ENCODE measurements around the gene ELSPBP1. TPM values are rescaled to one million over a fixed set of nuclear protein-coding genes. Genes with fewer than 3 reads are reported as not detected.
A peak's percentile ranks its signal among the peaks of the same experiment; 100 is the strongest.

Gene ELSPBP1
- total RNA-seq, 1 experiment from 2014 or later: not detected

GRCh38 chr19:48036765-48037164, 42.3 kb downstream of the ELSPBP1 start:
- peaks cover 5% of the 10 kb centered on the region; the same call in 1 of the 2 replicates for H3K27me3 ChIP-seq (ENCODE audit: insufficient read depth, low read length)
- DNase-seq (ENCODE audit: low read depth, low spot score): no peak
- ChIA-PET RAD21 (ENCODE audit: low non-redundant PET in 1 of 2, low total read pairs in 2 of 2, uncharacterized antibody in 2 of 2, unreplicated experiment in 2 of 2) (no interaction called here), CTCF (no interaction called here), POLR2A (no interaction called here)
- H2AFZ ChIP-seq (ENCODE audit: low read depth, low read length, poor library complexity, severe bottlenecking): no peak overlapping the region
- H4K20me1 ChIP-seq (ENCODE audit: insufficient read depth): no peaks in the 10 kb centered on the region
- H3K4me2 ChIP-seq (ENCODE audit: low read length): no peak overlapping the region
- BruUV-seq (replicated peaks): no TSS peak
- no peak overlapping the region for H3K4me3 ChIP-seq (replicated peaks in 1 of 2; ENCODE audit: low read depth in 1 of 2, low read length in 2 of 2)
- intact Hi-C loops (cut with micrococcal nuclease): no loop called here
- peaks cover 0 to 9% of the 10 kb centered on the region in 2 experiments; a peak in 1 of 4 replicates for H3K9me3 ChIP-seq (ENCODE audit: control insufficient read depth in 1 of 2, insufficient read depth in 1 of 2, low read depth in 1 of 2, low read length in 2 of 2)
- H3K9ac ChIP-seq (ENCODE audit: low read length): no peak overlapping the region
- no peak for ATAC-seq
- no peaks in the 10 kb centered on the region for H3K79me2 ChIP-seq (ENCODE audit: insufficient read depth, low read length)
- no peaks in the 10 kb centered on the region for H3K9me2 ChIP-seq (ENCODE audit: insufficient read depth)
- no peak overlapping the region for H3K27ac ChIP-seq (ENCODE audit: low read depth, low read length)
- no peaks in the 10 kb centered on the region for H3K4me1 ChIP-seq (ENCODE audit: control insufficient read depth in 1 of 2, insufficient read depth in 2 of 2, low read length in 2 of 2)
- TF ChIP-seq POLR2AphosphoS5 (IDR thresholded peaks at IDR 0.05; ENCODE audit: low read depth, low read length) (no peak), ZFX (IDR thresholded peaks at IDR 0.05) (no peak), CBX3 (IDR thresholded peaks at IDR 0.05; ENCODE audit: low read depth) (peak; percentile 58; the same call in 1 of the 2 replicates), CEBPB (IDR thresholded peaks at IDR 0.05; ENCODE audit: low read depth) (no peak), SIN3A (IDR thresholded peaks at IDR 0.05; ENCODE audit: low read depth) (no peak), ATF3 (IDR thresholded peaks at IDR 0.05) (no peak), YY1 (IDR thresholded peaks at IDR 0.05; ENCODE audit: extremely low read depth, insufficient replicate concordance, low read depth, low read length) (no peak), EZH2 (IDR thresholded peaks at IDR 0.05) (no peak)
- H3K36me3 ChIP-seq (ENCODE audit: control insufficient read depth in 1 of 2, insufficient read depth in 2 of 2, low read length in 2 of 2): no peaks in the 10 kb centered on the region

- CTCF ChIA-PET: no interaction called here
- H3K4me3 ChIP-seq (replicated peaks in 1 of 2; ENCODE audit: low read depth in 1 of 2, low read length in 2 of 2): no peak overlapping the region
- DNase-seq (ENCODE audit: low read depth, low spot score): no peak
- H3K9ac ChIP-seq (ENCODE audit: low read length): no peak overlapping the region
- POLR2A ChIA-PET: no interaction called here
- RAD21 ChIA-PET (ENCODE audit: low non-redundant PET in 1 of 2, low total read pairs in 2 of 2, uncharacterized antibody in 2 of 2, unreplicated experiment in 2 of 2): no interaction called here
- H3K79me2 ChIP-seq (ENCODE audit: insufficient read depth, low read length): no peaks in the 10 kb centered on the region
- no peak overlapping the region for H3K27ac ChIP-seq (ENCODE audit: low read depth, low read length)
- BruUV-seq (replicated peaks): no TSS peak
- peaks cover 0 to under 1% of the 10 kb centered on the region in 2 experiments; a peak in 1 of 4 replicates for H3K9me3 ChIP-seq (ENCODE audit: control insufficient read depth in 1 of 2, insufficient read depth in 1 of 2, low read depth in 1 of 2, low read length in 2 of 2)
- ATAC-seq: no peak
- no peaks in the 10 kb centered on the region for H3K9me2 ChIP-seq (ENCODE audit: insufficient read depth)
- intact Hi-C loops (cut with micrococcal nuclease): no loop called here
- TF ChIP-seq SRF (IDR thresholded peaks at IDR 0.05; ENCODE audit: low read depth): no peak
- no peak for TF ChIP-seq ZBTB33 (IDR thresholded peaks at IDR 0.05; ENCODE audit: extremely low read depth, insufficient replicate concordance, low read length)
- TF ChIP-seq ZFX (IDR thresholded peaks at IDR 0.05): no peak
- no peak for TF ChIP-seq JUND (IDR thresholded peaks at IDR 0.05)
- H3K36me3 ChIP-seq (ENCODE audit: control insufficient read depth in 1 of 2, insufficient read depth in 2 of 2, low read length in 2 of 2): no peaks in the 10 kb centered on the region
- no peak overlapping the region for H2AFZ ChIP-seq (ENCODE audit: low read depth, low read length, poor library complexity, severe bottlenecking)
- H3K4me1 ChIP-seq (ENCODE audit: control insufficient read depth in 1 of 2, insufficient read depth in 2 of 2, low read length in 2 of 2): peaks cover 0 to 8% of the 10 kb centered on the region in 2 experiments; a peak in 2 of 4 replicates
- no peak overlapping the region for H3K4me2 ChIP-seq (ENCODE audit: low read length)
- H3K27me3 ChIP-seq (ENCODE audit: insufficient read depth, low read length): peaks cover 5% of the 10 kb centered on the region; the same call in 1 of the 2 replicates
- H4K20me1 ChIP-seq (ENCODE audit: insufficient read depth): no peaks in the 10 kb centered on the region
Observed at GRCh38 chr19:48041877-48042580, 47.6 kb downstream of the ELSPBP1 start.

Data from HCT116 (cell line).